DMS 273 treated with DMSO at 0.1 percent for 48 hours (cell line): ENCODE results near the gene SOCS6.
"Not testable (repeated sequence)": the region's sequence is repeated elsewhere in the genome, so short reads cannot be mapped to it uniquely, and the experiment has no call there.

Source experiments
- DNase-seq: peaks from one replicate; lab custom pipeline; 2025; lab: John Stamatoyannopoulos, UW

The SOCS6 gene

DNA sequence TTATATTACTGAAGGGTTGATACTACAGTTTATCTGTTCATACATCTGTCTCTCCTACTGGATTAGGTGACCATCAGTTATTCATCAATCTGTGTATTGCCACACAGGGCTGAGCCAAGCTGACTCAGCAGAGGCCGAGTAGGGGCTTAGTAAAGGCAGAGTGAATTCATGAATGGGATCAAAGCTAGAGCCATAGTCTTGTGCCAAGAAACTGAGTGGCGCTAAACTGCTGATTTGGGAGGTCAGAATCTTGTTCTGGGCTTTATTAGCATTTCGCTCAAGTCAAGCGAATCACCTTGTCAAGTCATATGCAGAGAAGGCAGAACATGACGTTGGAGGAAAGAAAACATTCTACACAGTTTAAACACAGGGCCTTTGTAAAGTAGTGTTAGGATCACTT is 34.1 kb downstream of the SOCS6 start:
- no peak for DNase-seq

DNA sequence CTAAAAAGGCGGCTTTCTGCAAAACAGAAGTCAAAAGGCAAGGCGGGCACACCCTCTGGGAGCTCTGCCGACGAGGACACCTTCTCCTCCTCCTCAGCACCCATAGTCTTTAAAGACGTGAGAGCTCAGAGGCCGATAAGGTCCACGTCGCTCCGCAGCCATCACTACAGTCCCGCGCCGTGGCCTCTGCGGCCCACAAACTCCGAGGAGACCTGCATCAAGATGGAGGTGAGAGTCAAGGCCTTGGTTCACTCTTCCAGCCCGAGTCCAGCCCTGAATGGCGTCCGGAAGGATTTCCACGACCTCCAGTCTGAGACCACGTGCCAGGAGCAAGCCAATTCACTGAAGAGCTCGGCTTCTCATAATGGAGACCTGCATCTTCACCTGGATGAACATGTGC is 36.1 kb downstream of the SOCS6 start:
- no peak for DNase-seq

DNA sequence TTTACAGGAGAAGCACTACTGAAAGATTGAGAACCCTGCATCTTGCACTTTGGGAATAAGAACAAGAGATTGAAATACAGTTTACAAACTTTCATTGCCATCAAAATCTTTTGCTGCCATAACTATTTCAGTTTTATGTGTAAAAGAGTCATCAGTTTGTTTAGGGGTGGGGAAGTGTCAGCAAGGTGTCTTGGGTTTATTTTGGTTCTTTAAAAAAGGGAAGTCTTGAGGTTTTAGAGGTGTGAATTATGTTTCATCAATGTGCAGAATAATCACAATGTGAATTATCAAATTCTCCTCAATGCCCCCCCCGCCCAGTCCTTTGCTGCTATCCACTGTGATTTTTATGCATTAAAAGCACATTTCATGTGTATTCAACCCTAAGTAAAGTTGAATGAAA is 37.4 kb downstream of the SOCS6 start:
- DNase-seq, result no peak

DNA sequence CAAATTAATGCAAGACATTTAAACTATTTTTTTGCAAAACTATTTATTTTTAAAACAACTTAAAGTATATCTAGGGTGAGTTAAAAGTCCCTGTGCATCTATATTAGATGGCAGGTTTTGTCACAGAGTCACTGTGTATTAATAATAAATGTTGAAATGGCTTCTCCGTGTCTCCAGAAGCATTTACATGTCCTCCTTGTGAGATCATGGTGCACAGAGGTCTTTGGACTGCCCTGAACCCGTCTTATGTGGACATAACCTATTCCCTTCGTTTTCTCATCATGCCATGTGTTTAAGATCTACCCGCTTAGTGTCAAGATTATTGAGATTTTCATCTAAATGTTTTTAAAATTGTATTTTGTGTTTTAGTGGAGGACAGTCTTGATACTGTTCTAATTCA is 39.3 kb downstream of the SOCS6 start:
- no peak for DNase-seq

DNA sequence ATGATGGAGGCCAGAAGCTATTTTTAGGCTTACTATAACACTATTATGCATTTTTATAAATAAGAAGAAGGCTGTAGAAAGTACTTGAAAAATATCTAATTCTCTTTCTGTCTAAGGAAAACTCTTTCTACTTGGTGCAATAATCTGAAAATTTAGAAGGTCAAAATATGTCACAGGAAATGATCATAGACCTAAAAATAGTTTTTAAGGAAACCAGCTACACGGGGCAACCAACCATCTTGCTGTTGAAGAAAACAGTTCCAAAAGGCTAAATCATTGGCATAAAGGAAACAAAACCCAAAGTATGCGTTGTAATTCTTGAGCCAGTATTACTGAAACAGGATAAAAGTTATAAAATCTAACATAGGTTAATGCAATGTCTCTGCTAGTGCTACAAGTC is 40.2 kb downstream of the SOCS6 start:
- DNase-seq, result no peak

DNA sequence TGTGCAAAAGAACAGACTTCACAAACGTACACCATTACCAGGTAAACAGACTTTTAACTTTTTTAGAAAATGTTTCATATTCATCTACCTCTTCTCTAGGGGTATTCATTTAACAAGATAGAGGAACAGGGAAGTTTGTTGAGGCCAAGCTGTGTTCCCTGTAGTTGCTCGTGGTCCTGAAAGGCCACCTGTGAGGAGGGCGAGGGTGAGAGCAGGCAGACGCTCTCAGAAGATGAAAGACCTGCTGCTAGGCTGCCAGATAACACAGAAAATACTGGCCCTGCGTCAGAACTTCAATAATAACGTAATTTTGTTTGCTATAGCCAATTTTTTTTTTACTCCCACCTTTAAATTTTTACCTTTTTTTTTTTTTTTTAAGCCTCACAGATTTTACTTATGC is 42.0 kb downstream of the SOCS6 start:
- no peak for DNase-seq

DNA sequence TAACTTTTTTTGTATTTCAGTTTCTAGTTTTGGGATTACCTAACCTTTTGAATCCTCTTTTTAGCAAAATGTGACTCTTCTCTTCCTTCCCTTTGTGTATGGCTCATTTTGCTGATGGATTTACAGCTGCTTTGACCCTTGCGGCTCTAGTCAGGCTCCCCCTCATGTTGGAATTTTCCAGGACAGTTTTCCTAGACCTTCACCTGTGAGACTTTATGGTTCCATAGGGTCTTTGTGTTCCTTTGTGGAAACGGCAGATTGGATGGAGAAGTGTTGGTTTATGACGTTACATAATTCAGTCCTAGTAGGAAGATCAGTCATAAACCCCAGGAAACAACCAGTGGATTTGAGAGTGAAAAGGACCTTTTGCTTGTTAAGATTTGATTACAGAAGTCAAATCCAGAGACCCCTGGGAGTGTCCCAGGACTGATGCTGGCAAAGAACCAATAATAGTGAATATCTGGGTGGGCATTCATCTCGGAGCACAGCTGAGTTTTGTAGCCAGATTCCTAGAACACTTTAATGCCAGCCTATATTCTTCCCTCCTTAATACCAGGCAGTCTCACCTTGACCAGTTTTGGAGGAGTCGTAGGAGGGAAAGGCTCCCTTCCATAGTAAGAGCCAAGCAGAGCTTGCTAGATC is 42.7 kb downstream of the SOCS6 start:
- no peak for DNase-seq

DNA sequence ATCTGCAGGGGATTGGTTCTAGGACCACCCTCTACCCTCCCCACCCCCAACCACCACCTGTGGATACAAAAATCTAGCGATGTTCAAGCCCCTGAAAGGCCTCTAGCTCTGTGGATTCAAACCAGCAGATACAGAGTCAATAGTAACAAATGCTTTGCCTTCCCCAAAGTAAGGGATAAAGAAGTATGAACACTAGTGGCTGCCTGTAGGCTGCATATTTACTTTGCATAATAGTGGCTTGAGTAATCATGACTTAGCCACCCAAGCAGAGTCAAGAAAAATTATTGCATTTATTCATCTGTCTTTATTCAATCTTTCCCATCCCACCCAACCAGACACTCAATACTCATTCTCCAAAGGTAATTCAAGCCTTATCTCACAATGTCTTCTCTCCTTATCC is 43.8 kb downstream of the SOCS6 start:
- DNase-seq, result no peak

DNA sequence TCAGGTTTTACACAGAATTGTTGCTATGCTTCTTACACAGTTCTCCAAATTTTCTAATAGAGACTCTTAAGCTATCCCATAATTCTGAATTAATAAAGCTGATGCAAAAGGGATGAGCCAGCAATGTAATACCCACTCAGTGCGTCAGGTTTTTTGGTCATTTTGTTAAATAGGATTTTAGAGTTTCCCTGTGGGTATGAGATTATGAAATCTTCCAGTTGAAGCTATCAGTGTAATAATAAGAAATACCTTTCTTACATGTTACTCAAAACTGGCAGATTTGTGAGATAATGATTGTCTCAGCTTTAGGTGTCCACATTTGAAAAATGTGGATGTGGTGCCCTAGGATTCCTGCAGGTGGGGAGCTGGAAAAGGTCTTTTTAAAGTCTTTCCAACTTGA is 44.5 kb downstream of the SOCS6 start:
- no peak for DNase-seq

DNA sequence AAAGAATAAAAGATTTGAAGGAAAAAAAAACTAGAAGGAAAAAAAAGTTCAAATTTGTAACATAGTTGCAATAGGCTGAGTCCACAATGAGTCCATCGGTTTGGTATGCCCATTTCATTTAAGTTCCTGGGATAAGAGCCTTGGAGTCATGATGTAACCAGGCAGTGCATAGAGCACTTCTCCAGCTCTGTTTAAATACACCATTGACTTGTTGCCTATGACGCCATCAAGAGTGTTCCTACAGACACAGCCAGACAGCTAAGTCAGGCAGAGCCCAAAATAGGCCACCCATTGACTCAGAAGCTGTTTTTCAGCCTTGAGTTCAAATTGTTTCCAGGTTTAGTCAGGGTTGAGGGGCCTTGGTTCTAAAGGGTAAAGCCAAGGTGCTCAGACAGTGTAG is 44.9 kb downstream of the SOCS6 start:
- DNase-seq, result no peak

DNA sequence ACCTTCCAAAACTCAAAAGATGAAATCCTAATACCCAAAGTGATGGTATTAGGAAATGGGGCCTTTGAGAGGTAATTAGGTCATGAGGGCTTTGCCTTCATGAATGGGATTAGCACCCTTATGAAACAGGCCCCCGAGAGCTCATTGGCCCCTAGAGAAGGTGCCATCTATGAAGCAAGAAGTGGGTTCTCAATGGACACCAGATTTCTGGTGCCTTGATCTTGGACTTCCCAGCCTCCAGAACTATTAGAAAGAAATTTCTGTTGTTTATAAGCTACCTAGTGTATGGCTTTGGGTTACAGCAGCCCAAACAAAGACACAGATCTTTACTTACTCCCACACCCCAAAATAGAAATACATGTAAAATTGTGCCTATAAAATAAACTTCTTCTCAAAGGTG is 45.4 kb downstream of the SOCS6 start:
- DNase-seq, result no peak

DNA sequence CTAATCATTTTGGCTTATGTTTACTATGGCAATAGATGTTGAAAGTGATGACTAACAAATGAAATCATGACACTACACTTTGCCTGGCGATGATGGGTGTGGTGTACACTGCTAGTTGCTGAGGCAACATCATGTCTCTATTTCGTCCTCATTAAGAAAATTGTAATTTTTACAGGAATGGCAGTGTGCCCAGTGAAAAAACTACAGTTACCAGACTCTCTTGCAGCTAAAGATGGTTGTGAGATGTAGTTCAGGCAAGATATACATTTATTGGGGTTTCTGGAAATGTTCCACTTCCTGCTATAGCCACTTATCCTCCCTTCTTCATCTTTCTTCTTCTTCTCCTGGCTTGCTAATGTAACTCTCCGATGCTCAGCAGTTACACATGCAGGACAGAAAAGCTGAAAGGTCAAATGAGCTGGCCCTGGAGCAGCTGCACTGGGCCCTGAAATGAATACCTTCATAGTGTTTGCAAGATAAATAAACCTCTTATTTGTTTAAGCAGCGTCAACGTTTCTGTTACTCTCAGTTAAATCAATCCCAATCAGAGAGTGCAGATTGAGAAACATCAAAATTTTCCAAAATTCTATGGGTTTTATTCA is 46.0 kb downstream of the SOCS6 start:
- DNase-seq, result no peak

DNA sequence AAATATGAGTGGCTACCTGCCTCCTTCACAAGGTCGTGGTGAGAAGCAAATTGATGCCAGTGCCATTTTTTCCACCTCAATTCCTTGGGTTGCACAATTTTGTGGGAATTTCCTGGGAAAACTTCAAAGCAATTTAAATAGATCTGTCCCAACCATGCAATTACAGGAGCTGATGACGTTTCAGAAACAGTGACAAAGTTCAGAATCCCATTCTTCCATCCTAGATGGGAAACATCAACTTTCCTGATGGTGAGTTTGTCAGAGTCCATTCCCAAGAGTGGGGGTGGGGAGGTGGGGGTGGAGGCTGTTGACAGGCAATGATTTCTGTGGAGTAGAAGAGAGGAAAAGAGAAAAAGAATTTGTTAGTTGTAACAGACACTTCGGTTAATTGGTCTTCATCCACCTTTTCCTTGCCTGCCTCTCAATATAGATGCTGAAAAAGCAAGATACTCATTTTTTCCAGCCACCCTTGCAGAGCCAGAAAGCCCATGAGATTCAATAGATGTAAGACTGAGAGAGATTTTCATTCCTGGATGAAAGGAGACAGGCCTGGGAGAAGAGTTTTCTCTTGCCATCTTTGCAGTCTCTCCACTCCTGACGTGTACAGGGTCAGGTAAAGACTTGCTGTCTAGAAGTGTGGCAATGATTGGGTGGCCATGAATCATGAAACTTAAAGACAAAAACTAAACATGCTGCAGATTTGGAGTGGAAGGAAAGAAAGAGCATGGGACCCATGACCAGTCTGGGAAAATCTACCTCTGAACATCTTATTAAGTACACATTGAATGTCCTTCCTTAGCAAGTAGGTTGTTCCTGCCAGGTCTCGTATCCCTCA is 47.3 kb downstream of the SOCS6 start:
- DNase-seq, result no peak

DNA sequence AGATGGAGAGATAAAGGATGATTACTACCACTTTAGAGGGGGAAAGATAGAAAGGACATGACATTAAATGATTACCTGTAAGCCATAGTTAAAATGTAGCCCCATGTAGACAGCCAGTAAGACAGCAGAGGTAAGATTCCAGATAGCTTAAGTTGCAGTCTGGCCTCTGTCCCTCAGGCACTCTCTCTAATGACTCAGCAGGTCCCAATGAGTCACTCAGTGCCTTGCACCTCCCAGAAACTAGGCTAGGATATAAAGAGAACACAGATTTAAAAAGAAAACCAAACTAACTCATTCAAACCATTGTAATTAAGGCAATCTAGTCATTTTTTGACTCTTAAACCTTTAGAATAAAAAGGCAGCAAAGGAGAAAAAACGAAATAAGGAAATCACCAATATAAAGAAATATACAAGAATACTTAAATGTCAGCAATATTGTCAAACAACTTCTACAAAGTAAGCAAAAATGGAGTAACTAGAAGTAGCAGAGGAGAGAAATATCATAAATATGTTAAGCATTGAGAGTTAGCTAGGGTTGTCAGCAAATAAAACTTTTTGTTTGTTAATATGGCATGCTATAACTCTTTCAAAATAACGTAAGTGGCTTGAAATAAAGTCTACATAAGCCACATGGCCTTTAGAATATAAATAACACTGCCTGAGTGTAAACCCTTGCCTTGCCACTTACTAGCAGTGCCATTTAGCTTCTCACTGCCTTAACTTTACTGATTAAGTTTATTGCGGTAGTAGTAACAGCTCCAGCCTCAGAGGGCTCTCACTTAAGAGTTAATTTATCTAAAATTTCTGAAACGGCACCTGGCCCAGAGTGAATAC is 48.5 kb downstream of the SOCS6 start:
- no peak for DNase-seq

DNA sequence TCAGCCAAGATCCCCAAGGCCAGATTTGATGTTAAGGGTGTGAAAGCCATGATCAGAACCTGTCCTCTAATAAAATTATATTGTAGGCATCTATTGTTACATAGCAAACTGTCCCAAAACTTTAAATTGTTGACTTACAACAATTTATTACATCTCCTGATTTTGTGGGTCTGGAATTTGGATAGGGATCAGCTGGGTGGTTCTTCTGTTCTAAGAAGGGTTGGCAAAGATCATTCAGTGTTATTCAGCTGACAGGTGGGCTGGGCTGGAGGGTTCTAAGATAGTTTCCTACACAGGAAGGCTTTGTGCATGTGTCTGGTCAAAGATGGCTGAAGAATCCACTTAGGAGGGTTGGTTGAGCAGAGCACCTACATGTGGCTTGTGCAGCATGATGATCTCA is 50.0 kb downstream of the SOCS6 start:
- no peak for DNase-seq

DNA sequence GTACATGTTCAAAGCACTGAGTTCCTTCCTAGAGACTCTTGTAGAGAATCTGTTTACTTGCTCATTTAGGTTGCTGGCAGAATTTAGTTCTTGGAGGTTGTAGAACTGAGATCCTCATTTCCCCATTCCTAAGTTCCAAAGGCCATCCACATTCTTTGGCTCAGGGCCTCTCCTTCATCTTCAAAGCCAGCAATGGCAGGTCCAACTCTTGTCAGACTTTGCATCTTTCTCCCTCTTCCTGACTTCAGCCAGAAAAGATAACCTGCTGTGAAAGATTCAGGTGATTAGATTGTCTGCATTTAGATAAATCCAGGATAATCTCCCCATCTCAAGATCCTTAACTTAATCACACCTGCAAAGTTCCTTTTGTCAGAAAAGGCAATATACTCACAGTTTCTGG is 51.1 kb downstream of the SOCS6 start:
- DNase-seq, result no peak

DNA sequence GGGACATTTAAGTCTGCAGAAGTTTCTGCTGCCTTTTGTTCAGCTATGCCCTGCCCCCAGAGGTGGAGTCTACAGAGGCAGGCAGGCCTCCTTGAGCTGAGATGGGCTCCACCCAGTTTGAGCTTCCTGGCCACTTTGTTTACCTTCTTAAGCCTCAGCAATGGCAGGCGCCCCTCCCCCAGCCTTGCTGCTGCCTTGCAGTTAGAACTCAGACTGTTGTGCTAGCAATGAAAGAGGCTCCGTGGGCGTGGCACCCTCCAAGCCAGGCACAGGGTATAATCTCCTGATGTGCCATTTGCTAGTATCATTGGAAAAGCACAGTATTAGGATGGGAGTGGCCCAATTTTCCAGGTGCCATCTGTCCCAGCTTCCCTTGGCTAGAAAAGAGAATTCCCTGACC is 59.6 kb downstream of the SOCS6 start:
- not testable (repeated sequence) for DNase-seq

DNA sequence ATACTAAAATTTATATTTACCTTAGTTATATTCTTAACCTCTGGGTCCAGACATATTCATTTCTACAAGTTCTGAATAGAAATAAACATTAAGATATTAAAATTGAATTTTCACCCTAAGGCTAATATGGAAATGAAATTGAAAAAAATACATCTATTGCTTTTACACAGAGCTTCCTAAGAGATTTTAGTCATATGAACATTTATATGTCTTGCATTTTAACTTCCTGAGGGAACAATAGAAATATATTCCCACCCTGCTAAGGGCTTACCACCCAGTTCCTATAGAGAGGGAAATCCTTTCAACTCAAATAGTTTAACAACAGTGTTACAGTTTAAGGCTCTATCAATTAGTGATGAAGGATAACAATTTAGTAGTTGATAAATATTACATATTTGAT is 60.5 kb downstream of the SOCS6 start:
- DNase-seq, result no peak

DNA sequence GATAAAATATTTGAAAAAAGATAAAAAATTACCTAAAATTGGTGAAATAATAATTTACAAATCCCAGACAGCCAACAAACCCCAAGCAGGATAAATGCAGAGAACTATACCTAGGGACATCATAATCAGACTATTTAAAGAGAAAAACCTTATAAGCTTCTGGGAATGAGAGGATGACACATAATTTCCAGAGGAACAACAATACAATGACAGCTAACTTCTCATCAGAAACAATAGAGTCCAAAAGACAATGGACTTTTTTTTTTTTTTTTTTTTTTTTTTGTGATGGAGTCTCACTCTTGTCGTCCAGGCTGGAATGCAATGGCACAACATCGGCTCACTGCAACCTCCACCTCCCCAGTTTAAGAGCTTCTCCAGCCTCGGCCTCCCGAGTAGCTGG is 65.2 kb downstream of the SOCS6 start:
- no peak for DNase-seq

DNA sequence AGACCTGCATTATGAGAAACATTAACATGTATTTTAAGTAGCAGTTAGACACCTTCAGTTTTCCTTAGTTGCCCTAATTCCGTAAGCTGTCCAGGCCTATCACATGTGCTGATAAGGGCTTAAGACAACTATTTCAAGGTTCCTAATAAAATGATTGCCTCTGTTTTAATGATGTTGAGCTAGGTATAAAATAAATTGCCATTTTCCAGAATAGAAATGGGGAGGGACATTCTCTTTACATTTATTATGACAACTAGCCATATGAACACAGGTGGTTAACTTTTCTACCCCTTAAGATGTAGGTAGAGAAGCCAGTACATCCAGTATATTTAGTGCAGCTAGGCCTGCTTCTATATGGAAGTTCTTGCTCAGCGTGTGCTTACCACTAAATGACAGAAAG is 65.9 kb downstream of the SOCS6 start:
- DNase-seq, result no peak

DNA sequence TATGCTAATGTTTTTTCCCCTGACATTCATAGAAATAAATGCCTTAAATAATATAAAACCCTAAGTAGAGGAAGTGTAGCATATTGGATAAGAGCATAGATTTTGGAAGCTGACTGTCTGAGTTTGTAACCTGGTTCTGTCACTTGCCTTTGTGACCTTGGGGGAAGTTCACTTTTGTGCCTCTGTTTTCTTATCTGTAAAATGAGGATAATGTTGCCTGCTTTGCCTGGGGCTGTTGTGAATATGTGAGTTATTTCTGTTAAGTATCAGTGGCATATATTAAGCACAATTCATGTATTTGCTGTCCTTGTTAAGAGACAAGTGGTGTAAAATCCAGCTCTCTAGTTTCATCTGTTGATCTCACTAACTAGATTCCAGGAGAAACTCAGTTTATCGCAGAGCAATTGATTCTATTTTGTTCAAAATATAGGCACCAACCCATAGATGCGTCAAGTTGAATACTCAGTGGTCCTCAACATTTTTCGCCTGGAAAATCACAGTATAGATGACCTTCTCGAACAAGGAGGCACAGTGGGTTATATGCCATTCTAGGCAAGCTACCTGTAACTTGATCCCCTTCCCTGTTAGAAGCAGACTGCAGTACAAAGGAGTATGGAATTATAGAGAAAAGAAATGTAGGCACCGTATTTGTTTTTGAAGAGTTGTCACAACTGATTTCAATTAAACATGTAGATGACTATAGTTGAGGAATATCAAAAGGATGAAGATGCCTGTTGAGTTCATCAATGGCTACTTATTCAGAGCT is 67.0 kb downstream of the SOCS6 start:
- no peak for DNase-seq

DNA sequence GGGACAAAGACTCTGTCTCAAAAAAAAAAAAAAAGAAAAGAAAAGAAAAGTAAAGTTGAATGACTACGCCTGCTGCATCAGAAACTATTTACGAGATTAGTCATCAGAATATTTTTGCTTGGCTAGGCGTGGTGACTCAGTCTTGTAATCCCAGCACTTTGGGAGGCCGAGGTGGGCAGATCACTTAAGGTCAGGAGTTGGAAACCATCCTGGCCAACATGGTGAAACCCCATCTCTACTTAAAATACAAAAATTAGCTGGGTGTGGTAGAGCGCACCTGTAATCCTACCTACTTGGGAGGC is 69.2 kb downstream of the SOCS6 start:
- not testable (repeated sequence) for DNase-seq
